Tibial artery (tissue), 4 donors: ENCODE data around the gene DLAT.

Source experiments
- DNase-seq, 2 donors: peaks; one replicate each; pipeline ENCODE4 v3.0.0-alpha.2; 2019
- H3K27ac ChIP-seq, 2 donors: fragments of 200-600 bp; sonication (generic) in 1 of 2; 1 replicate in 1 of 2; 2 replicates in 1 of 2; pipeline ENCODE4 v1.5.1; 2018 to 2019; ENCODE audit warnings: mild to moderate bottlenecking in 1 of 2
- H3K27me3 ChIP-seq, 2 donors: fragments of 200-600 bp; sonication (generic) in 1 of 2; one replicate each; pipeline versions ENCODE4 v1.5.1 to v1.6.0; 2016 to 2019
- H3K36me3 ChIP-seq, 3 donors: fragments of 200-600 bp; sonication (generic) in 2 of 3; one replicate each; pipeline ENCODE4 v1.5.1; 2016 to 2019; ENCODE audit warnings: mild to moderate bottlenecking in 2 of 3
- H3K4me1 ChIP-seq, 4 donors: fragments of 200-600 bp; sonication (generic) in 2 of 4; 1 replicate in 3 of 4; 2 replicates in 1 of 4; pipeline ENCODE4 v1.5.1; 2016 to 2019
- H3K4me3 ChIP-seq, 2 donors: fragments of 200-600 bp; sonication (generic) in 1 of 2; 1 replicate in 1 of 2; 2 replicates in 1 of 2; pipeline ENCODE4 v1.5.1; 2018 to 2019; ENCODE audit warnings: mild to moderate bottlenecking in 2 of 2
- H3K9me3 ChIP-seq, 3 donors: fragments of 200-600 bp; sonication (generic) in 1 of 3; one replicate each; pipeline ENCODE4 v1.5.1; 2016 to 2019
- intact Hi-C: fragments of 100-400 bp; cut with DNase I; formaldehyde crosslinking; loops from one replicate; pipeline ENCODE4 v1.15.0; 2023; ENCODE audit warnings: low total_unique reads
- TF ChIP-seq, protein P1 (sequence below), 2 experiments: fragments of 200-600 bp in 1 of 2; fragments of 450-650 bp in 1 of 2; IDR thresholded peaks; one replicate each; pipeline ENCODE4 v1.5.1; 2017 to 2019; ENCODE audit warnings: antibody characterized with exemption in 2 of 2, mild to moderate bottlenecking in 1 of 2, moderate library complexity in 1 of 2

DLAT gene

DNA sequence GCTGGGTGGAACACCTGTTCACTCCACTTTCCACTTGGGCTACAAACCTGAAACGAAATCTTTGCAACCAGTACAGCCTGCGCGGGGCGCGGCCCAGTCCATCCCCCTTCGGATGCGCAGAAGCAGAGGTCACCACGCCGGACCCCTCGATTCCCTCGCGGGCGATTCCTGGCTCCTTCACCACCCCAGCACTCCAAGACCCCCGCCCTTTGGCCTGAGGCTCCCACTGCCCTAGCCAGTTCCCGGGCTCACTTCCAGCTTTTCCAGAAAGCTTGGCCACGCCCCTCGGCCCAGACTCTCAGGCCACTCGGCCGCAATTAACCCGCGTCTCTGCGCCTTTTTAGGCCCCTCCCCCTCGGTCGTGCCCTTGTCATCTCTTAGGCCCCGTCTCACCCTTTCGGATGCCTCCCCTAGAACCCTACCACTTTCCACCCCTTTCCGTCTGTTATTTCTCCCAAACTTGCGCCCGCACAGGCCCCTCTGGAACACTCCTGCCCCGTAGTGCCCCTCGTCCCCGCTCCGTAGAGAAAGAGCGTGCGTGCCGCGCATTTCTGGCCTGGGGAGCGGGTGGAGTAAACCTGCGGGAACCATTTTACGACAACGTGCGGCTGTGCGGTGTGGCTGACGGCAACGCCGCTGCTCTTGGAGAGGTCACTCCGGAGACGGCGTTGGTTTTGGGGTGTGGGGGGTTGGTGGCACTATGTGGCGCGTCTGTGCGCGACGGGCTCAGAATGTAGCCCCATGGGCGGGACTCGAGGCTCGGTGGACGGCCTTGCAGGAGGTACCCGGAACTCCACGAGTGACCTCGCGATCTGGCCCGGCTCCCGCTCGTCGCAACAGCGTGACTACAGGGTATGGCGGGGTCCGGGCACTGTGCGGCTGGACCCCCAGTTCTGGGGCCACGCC, at the start of gene DLAT:
DLAT (plus strand) TSS at position 636 of the 906 bp plus-strand sequence; CDS start at position 701, 65 bp downstream.
- Histone ChIP-seq H3K9me3 (no peaks in the 10 kb centered on the region), H3K36me3 (peaks cover 19 to 33% (median 27%) of the 10 kb centered on the region in 3 donors), H3K27me3 (no peaks in the 10 kb centered on the region), H3K27ac (peak within 1 kb of the TSS; percentile 94 to 95), H3K4me3 (peak within 1 kb of the TSS; percentile 73 to 95), H3K4me1 (peaks cover 0 to 15% (median 5%) of the 10 kb centered on the region in 4 donors)
- intact Hi-C loops = no loop called here
- peak; percentile 80 to 90 for DNase-seq
- TF ChIP-seq, protein P1, sequence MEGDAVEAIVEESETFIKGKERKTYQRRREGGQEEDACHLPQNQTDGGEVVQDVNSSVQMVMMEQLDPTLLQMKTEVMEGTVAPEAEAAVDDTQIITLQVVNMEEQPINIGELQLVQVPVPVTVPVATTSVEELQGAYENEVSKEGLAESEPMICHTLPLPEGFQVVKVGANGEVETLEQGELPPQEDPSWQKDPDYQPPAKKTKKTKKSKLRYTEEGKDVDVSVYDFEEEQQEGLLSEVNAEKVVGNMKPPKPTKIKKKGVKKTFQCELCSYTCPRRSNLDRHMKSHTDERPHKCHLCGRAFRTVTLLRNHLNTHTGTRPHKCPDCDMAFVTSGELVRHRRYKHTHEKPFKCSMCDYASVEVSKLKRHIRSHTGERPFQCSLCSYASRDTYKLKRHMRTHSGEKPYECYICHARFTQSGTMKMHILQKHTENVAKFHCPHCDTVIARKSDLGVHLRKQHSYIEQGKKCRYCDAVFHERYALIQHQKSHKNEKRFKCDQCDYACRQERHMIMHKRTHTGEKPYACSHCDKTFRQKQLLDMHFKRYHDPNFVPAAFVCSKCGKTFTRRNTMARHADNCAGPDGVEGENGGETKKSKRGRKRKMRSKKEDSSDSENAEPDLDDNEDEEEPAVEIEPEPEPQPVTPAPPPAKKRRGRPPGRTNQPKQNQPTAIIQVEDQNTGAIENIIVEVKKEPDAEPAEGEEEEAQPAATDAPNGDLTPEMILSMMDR (IDR thresholded peaks at IDR 0.05) = no peak

DNA sequence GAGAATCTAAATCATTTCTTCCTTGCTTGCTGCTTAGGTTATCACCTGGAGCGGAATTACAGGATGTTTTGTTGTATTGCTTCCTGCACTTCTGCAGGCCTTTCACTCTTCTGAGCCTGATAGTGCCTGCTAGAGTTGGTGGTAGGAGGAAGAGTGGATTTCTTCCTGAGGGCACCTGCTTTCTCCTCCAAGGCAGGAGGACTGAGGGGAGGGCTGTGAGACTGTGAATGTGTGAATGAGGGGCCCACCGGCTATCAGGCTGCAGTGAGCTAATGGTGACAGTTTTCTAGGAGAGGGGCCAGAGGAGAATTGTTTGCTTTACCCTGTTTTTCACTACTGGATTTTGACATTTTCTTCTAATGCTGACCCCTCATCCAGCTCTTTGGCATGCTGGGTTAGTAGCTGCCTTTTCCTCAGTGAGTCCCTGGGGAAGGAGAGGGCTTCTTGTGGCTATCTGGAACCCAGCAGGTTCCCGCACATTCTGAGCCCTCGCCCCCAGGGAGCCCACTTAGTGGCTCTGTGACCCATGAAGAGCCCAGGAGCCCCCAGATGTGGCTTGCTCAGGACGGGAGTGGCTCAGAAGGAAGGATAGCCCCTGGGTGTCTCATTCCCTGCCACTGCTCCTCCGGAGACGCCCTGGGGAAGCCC, 49.0 kb upstream of the DLAT start:
- intact Hi-C loops = loop anchor here (2.0 to 10.0 kb wide), 2 partner anchors 45 to 99 kb away; partner anchors contain the start of genes NKAPD1 and PIH1D2
- peak overlapping the region; percentile 95 to 96 for H3K27ac ChIP-seq

GRCh38 chr11:111976767-111977145, 48.5 kb upstream of the DLAT start:
- peaks cover 0 to 32% (median 22%) of the 10 kb centered on the region in 4 donors for H3K4me1 ChIP-seq
- H3K27me3 ChIP-seq = no peaks in the 10 kb centered on the region
- peak; percentile 40 to 81 for DNase-seq
- no peaks in the 10 kb centered on the region for H3K9me3 ChIP-seq
- H3K36me3 ChIP-seq = peaks cover 11 to 13% (median 12%) of the 10 kb centered on the region in 3 donors
- intact Hi-C loops = loop anchor here (2.0 to 10.0 kb wide), 2 partner anchors 46 to 98 kb away; partner anchors contain the start of genes NKAPD1 and PIH1D2
- TF ChIP-seq, protein P1 (IDR thresholded peaks at IDR 0.05) = no peak
- H3K27ac ChIP-seq = peak overlapping the region; percentile 95 to 96
- peak overlapping the region; percentile 82 to 84 for H3K4me3 ChIP-seq

More for the DNA sequence above, 49.0 kb upstream of the DLAT start:
- TF ChIP-seq, protein P1 (IDR thresholded peaks at IDR 0.05) = no peak
- peaks cover 7 to 8% (median 7%) of the 10 kb centered on the region in 3 donors for H3K36me3 ChIP-seq
- no peak for DNase-seq
- no peaks in the 10 kb centered on the region for H3K9me3 ChIP-seq
- peaks cover 0 to 32% (median 22%) of the 10 kb centered on the region in 4 donors for H3K4me1 ChIP-seq
- peak overlapping the region; percentile 82 to 84 for H3K4me3 ChIP-seq
- H3K27me3 ChIP-seq = no peaks in the 10 kb centered on the region

DNA sequence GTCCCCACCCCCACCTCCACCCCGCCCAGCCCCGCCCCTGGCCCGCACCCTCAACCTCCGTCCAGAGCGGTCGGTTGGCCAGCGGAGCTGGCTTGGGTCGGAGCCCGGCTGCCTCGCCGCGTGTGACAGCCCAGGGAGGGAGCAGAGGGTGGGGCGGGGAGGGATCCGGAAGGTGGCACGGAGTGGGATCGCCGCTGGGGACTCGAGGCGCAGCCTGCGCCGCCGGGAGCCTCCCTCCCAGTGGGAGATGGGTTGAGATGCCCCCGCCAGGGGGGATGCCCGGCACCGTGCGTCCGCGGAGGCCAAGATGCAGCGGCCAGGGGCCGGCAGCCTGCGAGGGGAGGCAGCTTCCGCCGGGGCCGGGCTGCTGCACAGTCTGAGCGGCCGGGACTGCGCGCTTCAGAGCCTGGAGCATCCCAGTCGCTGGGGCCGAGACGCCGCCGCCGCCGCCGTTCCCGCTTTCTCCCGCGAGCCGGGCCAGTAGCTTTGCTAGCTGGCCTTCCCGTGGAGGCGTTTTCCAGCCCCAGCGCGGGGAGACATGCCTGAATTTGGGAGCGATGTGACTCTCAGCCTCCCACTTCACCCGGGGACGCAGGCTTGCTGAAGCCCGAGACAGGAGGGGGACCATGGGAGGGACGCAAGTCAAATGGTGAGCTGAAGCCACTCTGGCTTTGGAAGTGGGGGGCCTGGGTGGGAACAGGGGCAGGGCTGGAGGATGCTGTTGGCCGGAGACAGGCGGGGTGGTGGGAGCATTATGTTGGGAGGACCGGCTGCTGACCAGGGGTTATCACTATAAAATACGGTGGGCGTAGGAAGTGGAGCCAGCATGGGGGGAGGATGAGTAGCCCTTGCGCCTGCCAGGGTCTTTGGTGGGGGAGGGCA, 47.8 kb upstream of the DLAT start:
- Histone ChIP-seq H3K36me3 (peaks cover 15 to 18% (median 17%) of the 10 kb centered on the region in 3 donors), H3K4me1 (peaks cover 0 to 35% (median 25%) of the 10 kb centered on the region in 4 donors), H3K4me3 (peak overlapping the region; percentile 82 to 84), H3K9me3 (no peaks in the 10 kb centered on the region), H3K27me3 (no peaks in the 10 kb centered on the region), H3K27ac (peak overlapping the region; percentile 95 to 96)
- TF ChIP-seq, protein P1 (IDR thresholded peaks at IDR 0.05) = no peak
- intact Hi-C loops = loop anchor here (2.0 to 10.0 kb wide), 2 partner anchors 47 to 97 kb away; partner anchors contain the start of genes NKAPD1 and PIH1D2
- peak; percentile 72 to 93 for DNase-seq
